WTC11 (cell line): ENCODE data around the gene OSCAR. TPM values are rescaled to one million over a fixed set of nuclear protein-coding genes. Genes with fewer than 3 reads are reported as not detected.

Experiments
- ATAC-seq: fragments of 200-7000 bp; cut with Tn5 transposase; 2 replicates; pipeline ENCODE4 v1.10.0; 2021; ENCODE audit warnings: mild to moderate bottlenecking, moderate library complexity
- CTCF ChIA-PET: fragments of 300-600 bp; sonication (Branson Sonifier 250); formaldehyde crosslinking; loops from one replicate; lab custom pipeline; 2021; ENCODE audit warnings: antibody characterized with exemption; lab: Charles Lee
- POLR2A ChIA-PET: fragments of 350-600 bp; sonication (Branson Sonifier 250); formaldehyde crosslinking; loops from one replicate; lab custom pipeline; 2021; ENCODE audit warnings: antibody characterized with exemption; lab: Charles Lee
- DNase-seq: peaks from one replicate; pipeline ENCODE4 v3.0.0; 2021; ENCODE audit warnings: low spot score
- H3K27ac Mint-ChIP-seq: 2 replicates; pipeline ENCODE4 v1.8.0; 2021; ENCODE audit warnings: mixed read lengths
- H3K27me3 Mint-ChIP-seq: 2 replicates; pipeline ENCODE4 v1.8.0; 2021; ENCODE audit warnings: low read depth, mild to moderate bottlenecking, moderate library complexity, mixed read lengths
- H3K36me3 Mint-ChIP-seq: 2 replicates; pipeline ENCODE4 v1.8.0; 2021; ENCODE audit warnings: mixed read lengths
- H3K4me1 Mint-ChIP-seq: 2 replicates; pipeline ENCODE4 v1.8.0; 2022; ENCODE audit warnings: mixed read lengths
- H3K4me3 Mint-ChIP-seq: 2 replicates; pipeline ENCODE4 v1.8.0; 2021; ENCODE audit warnings: mild to moderate bottlenecking, moderate library complexity, mixed read lengths
- H3K9me3 Mint-ChIP-seq: 2 replicates; pipeline ENCODE4 v1.8.0; 2021; ENCODE audit warnings: mixed read lengths
- AFF4 ChIP-seq: sonication (generic); formaldehyde crosslinking; IDR thresholded peaks from 2 replicates; pipeline ENCODE4 v1.8.1; 2023; ENCODE audit warnings: mild to moderate bottlenecking, missing genetic modification reagents, borderline replicate concordance
- FOXK1 ChIP-seq: sonication (generic); formaldehyde crosslinking; IDR thresholded peaks from 2 replicates; pipeline ENCODE4 v1.8.0; 2022; ENCODE audit warnings: mild to moderate bottlenecking, moderate library complexity, missing genetic modification reagents
- KAT7 ChIP-seq: sonication (generic); formaldehyde crosslinking; IDR thresholded peaks from 2 replicates; pipeline ENCODE4 v1.8.1; 2023; ENCODE audit warnings: missing genetic modification reagents, mild to moderate bottlenecking, borderline replicate concordance
- MLX ChIP-seq: sonication (generic); formaldehyde crosslinking; IDR thresholded peaks from 2 replicates; pipeline ENCODE4 v1.8.1; 2023; ENCODE audit warnings: mild to moderate bottlenecking, missing genetic modification reagents, moderate library complexity
- NFATC4 ChIP-seq: fragments of 250-450 bp; sonication (Bioruptor Pico); IDR thresholded peaks from 2 replicates; pipeline ENCODE4 v1.9.0; 2021; ENCODE audit warnings: mild to moderate bottlenecking
- NFE2L1 ChIP-seq: sonication (generic); formaldehyde crosslinking; IDR thresholded peaks from 2 replicates; pipeline ENCODE4 v1.8.1; 2023; ENCODE audit warnings: missing genetic modification reagents
- SOX15 ChIP-seq: fragments of 250-450 bp; sonication (Bioruptor Pico); IDR thresholded peaks from 2 replicates; pipeline ENCODE4 v1.9.0; 2021; ENCODE audit warnings: mild to moderate bottlenecking
- TEAD1 ChIP-seq: sonication (generic); formaldehyde crosslinking; IDR thresholded peaks from 2 replicates; pipeline ENCODE4 v1.8.0; 2022; ENCODE audit warnings: mild to moderate bottlenecking, missing genetic modification reagents
- TEAD4 ChIP-seq: sonication (generic); formaldehyde crosslinking; IDR thresholded peaks from 2 replicates; pipeline ENCODE4 v1.8.0; 2022; ENCODE audit warnings: mild to moderate bottlenecking, missing genetic modification reagents
- ZBTB21 ChIP-seq: sonication (generic); formaldehyde crosslinking; IDR thresholded peaks from 2 replicates; pipeline ENCODE4 v1.8.1; 2023; ENCODE audit warnings: mild to moderate bottlenecking, missing genetic modification reagents, borderline replicate concordance
- ZNF281 ChIP-seq: sonication (generic); formaldehyde crosslinking; IDR thresholded peaks from 2 replicates; pipeline ENCODE4 v1.8.0; 2023; ENCODE audit warnings: mild to moderate bottlenecking, missing genetic modification reagents
- ZNF317 ChIP-seq: sonication (generic); formaldehyde crosslinking; IDR thresholded peaks from 2 replicates; pipeline ENCODE4 v1.8.1; 2023; ENCODE audit warnings: low read depth, mild to moderate bottlenecking, moderate library complexity, missing genetic modification reagents, borderline replicate concordance
- ZNF396 ChIP-seq: fragments of 250-450 bp; sonication (Bioruptor Pico); IDR thresholded peaks from 2 replicates; pipeline ENCODE4 v1.8.0; 2021; ENCODE audit warnings: mild to moderate bottlenecking, moderate library complexity, borderline replicate concordance
- total RNA-seq: library from RNA; stranded (reverse); gene quantifications from 3 replicates; pipeline ENCODE4 v1.2.3, GENCODE V29; 2021
- TF ChIP-seq, protein P1 (sequence below): fragments of 250-450 bp; sonication (Bioruptor Pico); IDR thresholded peaks from 2 replicates; pipeline ENCODE4 v2.1.2; 2022; ENCODE audit warnings: mild to moderate bottlenecking, moderate library complexity
- TF ChIP-seq, protein P2 (sequence below): fragments of 200-600 bp; IDR thresholded peaks from 2 replicates; pipeline ENCODE4 v1.8.0; 2022; ENCODE audit warnings: antibody characterized with exemption
- TF ChIP-seq, protein P3 (sequence below): fragments of 250-450 bp; sonication (Bioruptor Pico); IDR thresholded peaks from 2 replicates; pipeline ENCODE4 v1.9.0; 2021; ENCODE audit warnings: mild to moderate bottlenecking, borderline replicate concordance
- TF ChIP-seq, protein P4 (sequence below): sonication (generic); formaldehyde crosslinking; IDR thresholded peaks from 2 replicates; pipeline ENCODE4 v1.8.1; 2022; ENCODE audit warnings: mild to moderate bottlenecking, moderate library complexity, missing genetic modification reagents

OSCAR gene
- total RNA-seq, 1 experiment from 2014 or later: 2.3 TPM

- Mint-ChIP-seq H3K9me3 (no peaks in the 10 kb centered on the region), H3K4me3 (no peak overlapping the region), H3K4me1 (peaks cover 3% of the 10 kb centered on the region), H3K36me3 (peaks cover 48% of the 10 kb centered on the region), H3K27ac (no peak overlapping the region), H3K27me3 (no peaks in the 10 kb centered on the region)
- DNase-seq (no peak), ATAC-seq (no peak)
- no peak for TF ChIP-seq KAT7 (CRISPR knock-in tag)
- TF ChIP-seq TEAD4 (CRISPR knock-in tag): no peak
- no peak for TF ChIP-seq NFATC4 (CRISPR knock-in tag)
- TF ChIP-seq TEAD1 (CRISPR knock-in tag): no peak
- no peak for TF ChIP-seq MLX (CRISPR knock-in tag)
- TF ChIP-seq ZBTB21 (CRISPR knock-in tag): no peak
- TF ChIP-seq, protein P1, sequence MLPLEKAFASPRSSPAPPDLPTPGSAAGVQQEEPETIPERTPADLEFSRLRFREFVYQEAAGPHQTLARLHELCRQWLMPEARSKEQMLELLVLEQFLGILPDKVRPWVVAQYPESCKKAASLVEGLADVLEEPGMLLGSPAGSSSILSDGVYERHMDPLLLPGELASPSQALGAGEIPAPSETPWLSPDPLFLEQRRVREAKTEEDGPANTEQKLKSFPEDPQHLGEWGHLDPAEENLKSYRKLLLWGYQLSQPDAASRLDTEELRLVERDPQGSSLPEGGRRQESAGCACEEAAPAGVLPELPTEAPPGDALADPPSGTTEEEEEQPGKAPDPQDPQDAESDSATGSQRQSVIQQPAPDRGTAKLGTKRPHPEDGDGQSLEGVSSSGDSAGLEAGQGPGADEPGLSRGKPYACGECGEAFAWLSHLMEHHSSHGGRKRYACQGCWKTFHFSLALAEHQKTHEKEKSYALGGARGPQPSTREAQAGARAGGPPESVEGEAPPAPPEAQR (CRISPR knock-in tag): no peak
- TF ChIP-seq ZNF396 (CRISPR knock-in tag): no peak
- TF ChIP-seq FOXK1 (CRISPR knock-in tag): no peak
- TF ChIP-seq, protein P2, sequence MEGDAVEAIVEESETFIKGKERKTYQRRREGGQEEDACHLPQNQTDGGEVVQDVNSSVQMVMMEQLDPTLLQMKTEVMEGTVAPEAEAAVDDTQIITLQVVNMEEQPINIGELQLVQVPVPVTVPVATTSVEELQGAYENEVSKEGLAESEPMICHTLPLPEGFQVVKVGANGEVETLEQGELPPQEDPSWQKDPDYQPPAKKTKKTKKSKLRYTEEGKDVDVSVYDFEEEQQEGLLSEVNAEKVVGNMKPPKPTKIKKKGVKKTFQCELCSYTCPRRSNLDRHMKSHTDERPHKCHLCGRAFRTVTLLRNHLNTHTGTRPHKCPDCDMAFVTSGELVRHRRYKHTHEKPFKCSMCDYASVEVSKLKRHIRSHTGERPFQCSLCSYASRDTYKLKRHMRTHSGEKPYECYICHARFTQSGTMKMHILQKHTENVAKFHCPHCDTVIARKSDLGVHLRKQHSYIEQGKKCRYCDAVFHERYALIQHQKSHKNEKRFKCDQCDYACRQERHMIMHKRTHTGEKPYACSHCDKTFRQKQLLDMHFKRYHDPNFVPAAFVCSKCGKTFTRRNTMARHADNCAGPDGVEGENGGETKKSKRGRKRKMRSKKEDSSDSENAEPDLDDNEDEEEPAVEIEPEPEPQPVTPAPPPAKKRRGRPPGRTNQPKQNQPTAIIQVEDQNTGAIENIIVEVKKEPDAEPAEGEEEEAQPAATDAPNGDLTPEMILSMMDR: no peak
- no peak for TF ChIP-seq ZNF317 (CRISPR knock-in tag)
- TF ChIP-seq, protein P3, sequence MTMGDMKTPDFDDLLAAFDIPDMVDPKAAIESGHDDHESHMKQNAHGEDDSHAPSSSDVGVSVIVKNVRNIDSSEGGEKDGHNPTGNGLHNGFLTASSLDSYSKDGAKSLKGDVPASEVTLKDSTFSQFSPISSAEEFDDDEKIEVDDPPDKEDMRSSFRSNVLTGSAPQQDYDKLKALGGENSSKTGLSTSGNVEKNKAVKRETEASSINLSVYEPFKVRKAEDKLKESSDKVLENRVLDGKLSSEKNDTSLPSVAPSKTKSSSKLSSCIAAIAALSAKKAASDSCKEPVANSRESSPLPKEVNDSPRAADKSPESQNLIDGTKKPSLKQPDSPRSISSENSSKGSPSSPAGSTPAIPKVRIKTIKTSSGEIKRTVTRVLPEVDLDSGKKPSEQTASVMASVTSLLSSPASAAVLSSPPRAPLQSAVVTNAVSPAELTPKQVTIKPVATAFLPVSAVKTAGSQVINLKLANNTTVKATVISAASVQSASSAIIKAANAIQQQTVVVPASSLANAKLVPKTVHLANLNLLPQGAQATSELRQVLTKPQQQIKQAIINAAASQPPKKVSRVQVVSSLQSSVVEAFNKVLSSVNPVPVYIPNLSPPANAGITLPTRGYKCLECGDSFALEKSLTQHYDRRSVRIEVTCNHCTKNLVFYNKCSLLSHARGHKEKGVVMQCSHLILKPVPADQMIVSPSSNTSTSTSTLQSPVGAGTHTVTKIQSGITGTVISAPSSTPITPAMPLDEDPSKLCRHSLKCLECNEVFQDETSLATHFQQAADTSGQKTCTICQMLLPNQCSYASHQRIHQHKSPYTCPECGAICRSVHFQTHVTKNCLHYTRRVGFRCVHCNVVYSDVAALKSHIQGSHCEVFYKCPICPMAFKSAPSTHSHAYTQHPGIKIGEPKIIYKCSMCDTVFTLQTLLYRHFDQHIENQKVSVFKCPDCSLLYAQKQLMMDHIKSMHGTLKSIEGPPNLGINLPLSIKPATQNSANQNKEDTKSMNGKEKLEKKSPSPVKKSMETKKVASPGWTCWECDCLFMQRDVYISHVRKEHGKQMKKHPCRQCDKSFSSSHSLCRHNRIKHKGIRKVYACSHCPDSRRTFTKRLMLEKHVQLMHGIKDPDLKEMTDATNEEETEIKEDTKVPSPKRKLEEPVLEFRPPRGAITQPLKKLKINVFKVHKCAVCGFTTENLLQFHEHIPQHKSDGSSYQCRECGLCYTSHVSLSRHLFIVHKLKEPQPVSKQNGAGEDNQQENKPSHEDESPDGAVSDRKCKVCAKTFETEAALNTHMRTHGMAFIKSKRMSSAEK (CRISPR knock-in tag): no peak
- ChIA-PET POLR2A (interaction anchor here (0.5 kb wide), 1 partner anchor 18 kb away, joined by 3 read pairs; no protein-coding TSS in a partner anchor), CTCF (no interaction called here)
Measured at GRCh38 chr19:54106716-54107115, 6.1 kb upstream of the OSCAR start.

DNA sequence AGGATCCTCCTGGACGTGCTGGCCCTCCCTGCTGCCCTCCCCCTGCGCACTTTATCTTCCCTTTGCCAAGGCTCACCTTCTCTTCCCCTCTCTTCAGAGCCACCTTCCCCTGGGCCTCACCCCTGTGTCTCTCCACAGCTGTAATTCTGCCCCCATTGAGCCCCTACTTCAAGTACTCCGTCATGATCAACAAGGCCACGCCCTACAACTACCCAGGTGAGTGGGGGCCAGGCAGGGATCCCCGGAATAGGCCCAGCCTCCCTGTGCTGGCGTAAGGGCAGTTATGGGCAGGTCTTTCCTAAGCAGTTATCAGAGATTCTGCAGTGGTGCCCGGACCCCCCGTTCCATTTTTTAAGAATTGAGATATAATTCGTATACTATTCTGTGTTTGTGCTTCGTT, 5.2 kb upstream of the OSCAR start:
- H3K27me3 Mint-ChIP-seq: no peaks in the 10 kb centered on the region; the same call in 1 of the 2 replicates
- no peak overlapping the region for H3K4me3 Mint-ChIP-seq
- H3K36me3 Mint-ChIP-seq: peaks cover 46% of the 10 kb centered on the region
- CTCF ChIA-PET: no interaction called here
- H3K9me3 Mint-ChIP-seq: no peaks in the 10 kb centered on the region
- DNase-seq (no peak), ATAC-seq (no peak)
- H3K27ac Mint-ChIP-seq: no peak overlapping the region
- H3K4me1 Mint-ChIP-seq: peaks cover 3% of the 10 kb centered on the region
- POLR2A ChIA-PET: no interaction called here
- TF ChIP-seq FOXK1 (CRISPR knock-in tag): no peak
- TF ChIP-seq AFF4 (CRISPR knock-in tag): no peak
- TF ChIP-seq TEAD1 (CRISPR knock-in tag): no peak
- TF ChIP-seq, protein P4, sequence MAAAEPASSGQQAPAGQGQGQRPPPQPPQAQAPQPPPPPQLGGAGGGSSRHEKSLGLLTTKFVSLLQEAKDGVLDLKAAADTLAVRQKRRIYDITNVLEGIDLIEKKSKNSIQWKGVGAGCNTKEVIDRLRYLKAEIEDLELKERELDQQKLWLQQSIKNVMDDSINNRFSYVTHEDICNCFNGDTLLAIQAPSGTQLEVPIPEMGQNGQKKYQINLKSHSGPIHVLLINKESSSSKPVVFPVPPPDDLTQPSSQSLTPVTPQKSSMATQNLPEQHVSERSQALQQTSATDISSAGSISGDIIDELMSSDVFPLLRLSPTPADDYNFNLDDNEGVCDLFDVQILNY (CRISPR knock-in tag): no peak
- no peak for TF ChIP-seq NFE2L1 (CRISPR knock-in tag)
- TF ChIP-seq SOX15 (CRISPR knock-in tag): no peak
- TF ChIP-seq ZNF281 (CRISPR knock-in tag): no peak
